Glutamatergic neuron (in vitro differentiated cells): ENCODE data around the gene SH3GL1. TPM values are rescaled to one million over a fixed set of nuclear protein-coding genes. Genes with fewer than 3 reads are reported as not detected.

ENCODE experiments used
- DNase-seq: peaks from one replicate; pipeline ENCODE4 v3.0.0; 2022
- H3K27ac Mint-ChIP-seq: one replicate; pipeline ENCODE4 v1.8.0; 2020; ENCODE audit warnings: mild to moderate bottlenecking, mixed read lengths, inconsistent platforms; ENCODE audit not compliant: unreplicated experiment
- H3K27me3 Mint-ChIP-seq: one replicate; pipeline ENCODE4 v1.8.0; 2020; ENCODE audit warnings: mild to moderate bottlenecking, moderate library complexity, mixed read lengths, inconsistent platforms; ENCODE audit not compliant: unreplicated experiment
- H3K36me3 Mint-ChIP-seq: one replicate; pipeline ENCODE4 v1.8.0; 2020; ENCODE audit warnings: mild to moderate bottlenecking, mixed read lengths, inconsistent platforms; ENCODE audit not compliant: unreplicated experiment
- H3K4me1 Mint-ChIP-seq: one replicate; pipeline ENCODE4 v1.8.0; 2020; ENCODE audit warnings: mild to moderate bottlenecking, low read depth, mixed read lengths, inconsistent platforms; ENCODE audit not compliant: unreplicated experiment
- H3K4me3 Mint-ChIP-seq: one replicate; pipeline ENCODE4 v1.8.0; 2020; ENCODE audit warnings: mild to moderate bottlenecking, mixed read lengths, inconsistent platforms; ENCODE audit not compliant: unreplicated experiment
- H3K9me3 Mint-ChIP-seq: one replicate; pipeline ENCODE4 v1.8.0; 2020; ENCODE audit warnings: mild to moderate bottlenecking, moderate library complexity, mixed read lengths, inconsistent platforms; ENCODE audit not compliant: unreplicated experiment
- total RNA-seq: library from RNA; stranded (reverse); fragmentation: NEBNext Ultra II Directional; extraction: Animal tissue kit (Norgen Biotek cat#: 25700); gene quantifications from one replicate; pipeline ENCODE4 v1.2.1, GENCODE V29; 2021; ENCODE audit not compliant: unreplicated experiment
- TF ChIP-seq, protein P1 (sequence below): fragments of 200-600 bp; sonication (generic); IDR thresholded peaks from one replicate; pipeline ENCODE4 v1.5.0; 2021; ENCODE audit not compliant: partially characterized antibody, unreplicated experiment

The SH3GL1 gene
- total RNA-seq, 1 donor from 2014 or later, result 56.3 TPM

DNA sequence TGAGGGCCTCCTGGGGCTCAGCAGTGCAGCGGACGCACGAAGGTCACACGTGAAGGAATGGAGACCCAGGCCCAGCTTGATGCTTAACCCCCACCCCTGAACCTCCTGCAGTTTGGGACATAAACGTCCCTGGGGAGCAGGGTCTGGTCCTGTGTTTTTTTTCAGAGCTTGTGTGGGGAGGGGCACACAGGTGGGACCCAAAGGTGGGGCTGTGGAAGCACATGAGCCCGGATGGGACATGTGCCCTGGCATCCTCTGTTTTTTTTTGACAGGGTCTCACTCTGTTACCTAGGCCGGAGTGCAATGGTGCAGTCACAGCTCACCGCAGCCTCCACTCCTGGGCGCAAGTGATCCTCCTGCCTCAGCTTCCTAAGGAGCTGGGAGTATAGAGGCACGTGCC, 36.8 kb upstream of the SH3GL1 start:
- H3K27me3 Mint-ChIP-seq, result peaks cover 5% of the 10 kb centered on the region
- TF ChIP-seq, protein P1, sequence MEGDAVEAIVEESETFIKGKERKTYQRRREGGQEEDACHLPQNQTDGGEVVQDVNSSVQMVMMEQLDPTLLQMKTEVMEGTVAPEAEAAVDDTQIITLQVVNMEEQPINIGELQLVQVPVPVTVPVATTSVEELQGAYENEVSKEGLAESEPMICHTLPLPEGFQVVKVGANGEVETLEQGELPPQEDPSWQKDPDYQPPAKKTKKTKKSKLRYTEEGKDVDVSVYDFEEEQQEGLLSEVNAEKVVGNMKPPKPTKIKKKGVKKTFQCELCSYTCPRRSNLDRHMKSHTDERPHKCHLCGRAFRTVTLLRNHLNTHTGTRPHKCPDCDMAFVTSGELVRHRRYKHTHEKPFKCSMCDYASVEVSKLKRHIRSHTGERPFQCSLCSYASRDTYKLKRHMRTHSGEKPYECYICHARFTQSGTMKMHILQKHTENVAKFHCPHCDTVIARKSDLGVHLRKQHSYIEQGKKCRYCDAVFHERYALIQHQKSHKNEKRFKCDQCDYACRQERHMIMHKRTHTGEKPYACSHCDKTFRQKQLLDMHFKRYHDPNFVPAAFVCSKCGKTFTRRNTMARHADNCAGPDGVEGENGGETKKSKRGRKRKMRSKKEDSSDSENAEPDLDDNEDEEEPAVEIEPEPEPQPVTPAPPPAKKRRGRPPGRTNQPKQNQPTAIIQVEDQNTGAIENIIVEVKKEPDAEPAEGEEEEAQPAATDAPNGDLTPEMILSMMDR, result no peak
- no peak for DNase-seq
- no peak overlapping the region for H3K27ac Mint-ChIP-seq
- H3K9me3 Mint-ChIP-seq, result peaks cover 3% of the 10 kb centered on the region
- H3K4me1 Mint-ChIP-seq, result peaks cover 5% of the 10 kb centered on the region
- H3K4me3 Mint-ChIP-seq, result no peak overlapping the region
- no peaks in the 10 kb centered on the region for H3K36me3 Mint-ChIP-seq

DNA sequence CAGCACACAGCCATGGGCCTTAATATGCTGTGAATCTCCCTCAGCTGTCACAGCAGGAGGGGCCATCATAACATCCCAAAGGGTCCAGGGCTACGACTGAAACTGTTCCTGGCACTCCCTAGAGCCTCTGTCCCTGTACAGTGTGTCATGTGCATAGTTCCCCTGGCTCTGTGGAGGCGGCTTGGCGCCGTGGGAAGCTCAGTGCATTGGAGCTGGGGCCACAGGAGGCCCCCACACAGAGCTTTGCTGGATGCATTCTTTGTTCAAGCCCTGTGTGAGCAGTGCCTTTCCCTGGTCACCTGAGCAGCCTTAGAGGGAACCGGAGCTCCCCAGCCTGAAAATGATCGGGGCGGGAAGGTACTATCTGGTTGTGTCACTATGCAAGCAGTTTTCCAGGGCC, 35.9 kb upstream of the SH3GL1 start:
- Mint-ChIP-seq H3K9me3 (peaks cover 4% of the 10 kb centered on the region), H3K36me3 (no peaks in the 10 kb centered on the region), H3K27ac (no peak overlapping the region), H3K27me3 (peaks cover 2% of the 10 kb centered on the region), H3K4me1 (peaks cover 5% of the 10 kb centered on the region), H3K4me3 (no peak overlapping the region)
- DNase-seq, result no peak
- TF ChIP-seq, protein P1, result no peak

- TF ChIP-seq, protein P1, result no peak
- DNase-seq, result no peak
- Mint-ChIP-seq H3K4me3 (no peak overlapping the region), H3K4me1 (peaks cover 6% of the 10 kb centered on the region), H3K9me3 (peaks cover 6% of the 10 kb centered on the region), H3K27me3 (peaks cover 6% of the 10 kb centered on the region), H3K27ac (peak overlapping the region; percentile 9), H3K36me3 (no peaks in the 10 kb centered on the region)
Observed at GRCh38 chr19:4434391-4434790, 34.0 kb upstream of the SH3GL1 start.

DNA sequence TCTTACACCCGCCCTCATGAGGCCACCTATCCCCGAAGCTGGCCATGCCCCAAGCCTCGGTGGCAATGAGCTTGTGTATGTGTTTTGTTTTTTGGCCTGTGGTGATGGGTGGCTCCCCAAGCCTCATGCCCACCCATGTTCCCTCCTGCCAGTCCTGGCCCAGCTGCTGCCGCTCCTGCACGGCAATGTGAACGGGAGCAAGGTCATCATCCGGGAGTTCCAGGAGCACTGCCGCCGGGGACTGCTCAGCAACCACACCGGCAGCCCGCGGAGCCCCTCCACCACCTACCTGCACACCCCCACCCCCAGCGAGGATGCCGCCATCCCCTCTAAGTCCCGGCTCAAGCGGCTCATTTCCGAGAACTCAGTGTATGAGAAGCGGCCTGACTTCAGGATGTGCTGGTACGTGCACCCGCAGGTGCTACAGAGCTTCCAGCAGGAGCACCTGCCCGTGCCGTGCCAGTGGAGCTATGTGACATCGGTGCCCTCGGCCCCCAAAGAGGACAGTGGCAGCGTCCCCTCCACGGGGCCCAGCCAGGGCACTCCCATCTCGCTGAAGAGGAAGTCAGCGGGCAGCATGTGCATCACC, 32.7 kb upstream of the SH3GL1 start:
- no peaks in the 10 kb centered on the region for H3K36me3 Mint-ChIP-seq
- DNase-seq, result no peak
- H3K27ac Mint-ChIP-seq, result no peak overlapping the region
- H3K9me3 Mint-ChIP-seq, result peaks cover 6% of the 10 kb centered on the region
- peaks cover 6% of the 10 kb centered on the region for H3K27me3 Mint-ChIP-seq
- peaks cover 8% of the 10 kb centered on the region for H3K4me1 Mint-ChIP-seq
- no peak overlapping the region for H3K4me3 Mint-ChIP-seq
- TF ChIP-seq, protein P1, result no peak

GRCh38 chr19:4431808-4432674, 31.7 kb upstream of the SH3GL1 start:
- no peak overlapping the region for H3K4me3 Mint-ChIP-seq
- TF ChIP-seq, protein P1, result no peak
- H3K27ac Mint-ChIP-seq, result no peak overlapping the region
- H3K4me1 Mint-ChIP-seq, result peaks cover 8% of the 10 kb centered on the region
- DNase-seq, result no peak
- H3K36me3 Mint-ChIP-seq, result no peaks in the 10 kb centered on the region
- H3K27me3 Mint-ChIP-seq, result peaks cover 6% of the 10 kb centered on the region
- peaks cover 6% of the 10 kb centered on the region for H3K9me3 Mint-ChIP-seq
